CD14-positive monocyte (primary cell): ENCODE measurements around the gene CHPF. TPM values are rescaled to one million over a fixed set of nuclear protein-coding genes. Genes with fewer than 3 reads are reported as not detected.

ENCODE experiments used
- DNase-seq, 3 donors: peaks; one replicate each; pipeline ENCODE4 v3.0.0-alpha.2; 2011 to 2022
- H2AFZ ChIP-seq: 2 replicates; pipeline ENCODE4 v1.6.0; 2012; ENCODE audit warnings: mild to moderate bottlenecking, low read depth, low read length, inconsistent platforms; ENCODE audit not compliant: insufficient read depth, poor library complexity, severe bottlenecking
- H3K27ac ChIP-seq, 2 donors: 1 replicate in 1 of 2; 2 replicates in 1 of 2; pipeline ENCODE4 v1.5.1; 2012 to 2013; ENCODE audit warnings: low read length in 2 of 2, control low read depth in 1 of 2, inconsistent platforms in 1 of 2, low read depth in 1 of 2, mild to moderate bottlenecking in 1 of 2
- H3K27me3 ChIP-seq, 2 donors: one replicate each; pipeline versions ENCODE4 v1.6.0 to v1.6.1; 2011 to 2013; ENCODE audit warnings: low read length in 2 of 2; ENCODE audit not compliant: control insufficient read depth in 2 of 2, insufficient read depth in 2 of 2
- H3K36me3 ChIP-seq, 2 donors: replicated peaks in 1 of 2; 1 replicate in 1 of 2; 2 replicates in 1 of 2; pipeline versions ENCODE4 v1.5.1 to v1.6.1; 2012 to 2013; ENCODE audit warnings: low read length in 2 of 2, control low read depth in 1 of 2, inconsistent platforms in 1 of 2, mild to moderate bottlenecking in 1 of 2; ENCODE audit not compliant: insufficient read depth in 2 of 2, control insufficient read depth in 1 of 2
- H3K4me1 ChIP-seq, 2 donors: 1 replicate in 1 of 2; 2 replicates in 1 of 2; pipeline versions ENCODE4 v1.5.1 to v1.6.1; 2012 to 2013; ENCODE audit warnings: low read length in 2 of 2, control low read depth in 1 of 2, inconsistent platforms in 1 of 2, mild to moderate bottlenecking in 1 of 2, moderate library complexity in 1 of 2; ENCODE audit not compliant: insufficient read depth in 2 of 2, control insufficient read depth in 1 of 2
- H3K4me2 ChIP-seq: replicated peaks from 2 replicates; pipeline ENCODE3; 2012; ENCODE audit warnings: low read length, moderate library complexity, mild to moderate bottlenecking; ENCODE audit not compliant: poor library complexity, severe bottlenecking; ENCODE audit errors: extremely low read depth
- H3K4me3 ChIP-seq, 3 experiments: fragments of 200-600 bp in 1 of 3; sonication (generic) in 1 of 3; replicated peaks in 1 of 3; 1 replicate in 2 of 3; 2 replicates in 1 of 3; pipeline ENCODE4 v1.5.1; 2011 to 2013; ENCODE audit warnings: low read length in 3 of 3, mild to moderate bottlenecking in 3 of 3, control low read depth in 2 of 3, low read depth in 2 of 3, inconsistent platforms in 1 of 3, moderate library complexity in 1 of 3
- H3K79me2 ChIP-seq: 2 replicates; pipeline ENCODE4 v1.6.0; 2012; ENCODE audit warnings: mild to moderate bottlenecking, control low read depth, inconsistent platforms, low read length, moderate library complexity; ENCODE audit not compliant: insufficient read depth
- H3K9ac ChIP-seq: 2 replicates; pipeline ENCODE4 v1.6.0; 2017; ENCODE audit warnings: low read length, mild to moderate bottlenecking; ENCODE audit not compliant: insufficient read depth, poor library complexity, severe bottlenecking
- H3K9me3 ChIP-seq, 2 donors: replicated peaks in 1 of 2; 1 replicate in 1 of 2; 2 replicates in 1 of 2; pipeline versions ENCODE4 v1.5.1 to v1.6.1; 2012 to 2013; ENCODE audit warnings: low read length in 2 of 2, control low read depth in 1 of 2; ENCODE audit not compliant: control insufficient read depth in 1 of 2, insufficient read depth in 1 of 2
- H4K20me1 ChIP-seq: 2 replicates; pipeline ENCODE4 v1.6.0; 2012; ENCODE audit warnings: mild to moderate bottlenecking, low read length, control low read depth, moderate library complexity; ENCODE audit not compliant: insufficient read depth
- H3K27ac Mint-ChIP-seq, 7 donors: one replicate each; pipeline ENCODE4 v1.8.0; 2020; ENCODE audit warnings: mild to moderate bottlenecking in 7 of 7, mixed read lengths in 7 of 7, moderate library complexity in 6 of 7, inconsistent platforms in 2 of 7
- H3K27me3 Mint-ChIP-seq, 3 donors: one replicate each; pipeline ENCODE4 v1.8.0; 2021 to 2022; ENCODE audit warnings: low read depth in 3 of 3, mild to moderate bottlenecking in 3 of 3, mixed read lengths in 3 of 3, moderate library complexity in 3 of 3, inconsistent platforms in 1 of 3
- H3K36me3 Mint-ChIP-seq, 2 donors: one replicate each; pipeline ENCODE4 v1.8.0; 2020; ENCODE audit warnings: mixed read lengths in 2 of 2, inconsistent platforms in 1 of 2, mild to moderate bottlenecking in 1 of 2
- H3K4me1 Mint-ChIP-seq: one replicate; pipeline ENCODE4 v1.8.0; 2020; ENCODE audit warnings: mild to moderate bottlenecking, mixed read lengths
- H3K4me3 Mint-ChIP-seq, 2 donors: one replicate each; pipeline ENCODE4 v1.8.0; 2020; ENCODE audit warnings: mild to moderate bottlenecking in 2 of 2, mixed read lengths in 2 of 2, moderate library complexity in 1 of 2
- H3K9me3 Mint-ChIP-seq, 7 donors: one replicate each; pipeline ENCODE4 v1.8.0; 2020 to 2022; ENCODE audit warnings: mixed read lengths in 7 of 7, mild to moderate bottlenecking in 6 of 7, moderate library complexity in 6 of 7, inconsistent platforms in 2 of 7
- WGBS: methylation state at CpG from one replicate; pipeline ENCODE4 v1.1.5; 2013; ENCODE audit warnings: missing lambda C conversion rate; ENCODE audit not compliant: insufficient coverage; 5-methylcytosine and 5-hydroxymethylcytosine counted together
- intact Hi-C, 2 donors: fragments of 100-400 bp; cut with micrococcal nuclease; formaldehyde crosslinking; loops; one replicate each; pipeline versions ENCODE4 v1.15.0 to v1.15.1; 2023
- polyA plus RNA-seq, 3 donors: library from polyadenylated mRNA; depleted of rRNA in 1 of 3; unstranded in 2 of 3; stranded (reverse) in 1 of 3; fragments of 300-500 nt in 2 of 3; fragments of >200 nt in 1 of 3; fragmentation: Illumina TruSeq in 2 of 3; gene quantifications; 1 replicate in 2 of 3; 2 replicates in 1 of 3; pipeline ENCODE4 v1.2.3, GENCODE V29; 2012 to 2021
- TF ChIP-seq, protein P1 (sequence below): fragments of 200-600 bp; IDR thresholded peaks from one replicate; pipeline ENCODE4 v1.8.0; 2022; ENCODE audit warnings: antibody characterized with exemption, mild to moderate bottlenecking

The CHPF gene
- polyA plus RNA-seq, 3 donors: 0.09 to 0.32 (median 0.09) TPM

DNA sequence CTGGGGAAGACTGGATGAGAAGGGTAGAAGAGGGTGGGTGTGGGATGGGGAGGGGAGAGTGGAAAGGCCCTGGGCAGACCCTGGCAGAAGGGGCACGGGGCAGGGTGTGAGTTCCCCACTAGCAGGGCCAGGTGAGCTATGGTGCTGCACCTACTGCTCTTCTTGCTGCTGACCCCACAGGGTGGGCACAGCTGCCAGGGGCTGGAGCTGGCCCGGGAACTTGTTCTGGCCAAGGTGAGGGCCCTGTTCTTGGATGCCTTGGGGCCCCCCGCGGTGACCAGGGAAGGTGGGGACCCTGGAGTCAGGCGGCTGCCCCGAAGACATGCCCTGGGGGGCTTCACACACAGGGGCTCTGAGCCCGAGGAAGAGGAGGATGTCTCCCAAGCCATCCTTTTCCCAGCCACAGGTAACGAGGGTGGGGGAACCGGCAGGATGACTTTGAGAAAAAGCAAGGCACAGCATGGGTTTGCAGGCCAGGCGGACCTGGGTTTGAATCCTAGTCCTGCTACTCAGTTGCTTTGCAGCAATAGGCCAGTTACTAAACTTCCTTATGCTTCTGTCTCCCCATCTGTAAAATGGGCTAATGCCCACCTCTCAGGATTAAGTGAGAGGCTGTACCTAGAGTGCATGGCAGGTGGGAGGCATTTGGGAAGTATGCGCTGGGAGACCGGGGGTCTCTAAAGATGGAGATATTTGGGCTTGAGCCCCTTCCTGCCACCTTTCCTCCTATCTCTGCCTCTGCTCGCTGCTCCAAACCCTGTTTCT lies 28.8 kb upstream of the CHPF start, which contains the start of gene INHA:
TSS of gene INHA (plus strand) at position 74 of the 765 bp plus-strand sequence. CDS start at position 139, 65 bp downstream.
- H3K9me3 Mint-ChIP-seq: peaks cover 0 to 7% (median 0%) of the 10 kb centered on the region in 7 donors
- intact Hi-C loops: no loop called here
- Histone ChIP-seq H4K20me1 (no peaks in the 10 kb centered on the region), H3K79me2 (no peaks in the 10 kb centered on the region), H3K4me2 (peak within 1 kb of the TSS; percentile 76), H3K4me1 (peaks cover 0 to 15% of the 10 kb centered on the region in 2 donors), H3K27me3 (peaks cover 23 to 46% of the 10 kb centered on the region in 2 donors), H2AFZ (peak within 1 kb of the TSS; percentile 56), H3K27ac (no peak within 1 kb of the TSS), H3K9ac (no peak within 1 kb of the TSS), H3K9me3 (no peaks in the 10 kb centered on the region), H3K36me3 (no peaks in the 10 kb centered on the region), H3K4me3 (peak within 1 kb of the TSS in 2 of 3 experiments; percentile 9 to 57)
- H3K36me3 Mint-ChIP-seq: peaks cover 0 to 7% of the 10 kb centered on the region in 2 donors
- peaks cover 7% of the 10 kb centered on the region for H3K4me1 Mint-ChIP-seq
- H3K27ac Mint-ChIP-seq: peak within 1 kb of the TSS in 1 of 7 donors; percentile 44
- peaks cover 45 to 57% (median 50%) of the 10 kb centered on the region in 3 donors for H3K27me3 Mint-ChIP-seq
- H3K4me3 Mint-ChIP-seq: peak within 1 kb of the TSS in 1 of 2 donors; percentile 61
- TF ChIP-seq, protein P1, sequence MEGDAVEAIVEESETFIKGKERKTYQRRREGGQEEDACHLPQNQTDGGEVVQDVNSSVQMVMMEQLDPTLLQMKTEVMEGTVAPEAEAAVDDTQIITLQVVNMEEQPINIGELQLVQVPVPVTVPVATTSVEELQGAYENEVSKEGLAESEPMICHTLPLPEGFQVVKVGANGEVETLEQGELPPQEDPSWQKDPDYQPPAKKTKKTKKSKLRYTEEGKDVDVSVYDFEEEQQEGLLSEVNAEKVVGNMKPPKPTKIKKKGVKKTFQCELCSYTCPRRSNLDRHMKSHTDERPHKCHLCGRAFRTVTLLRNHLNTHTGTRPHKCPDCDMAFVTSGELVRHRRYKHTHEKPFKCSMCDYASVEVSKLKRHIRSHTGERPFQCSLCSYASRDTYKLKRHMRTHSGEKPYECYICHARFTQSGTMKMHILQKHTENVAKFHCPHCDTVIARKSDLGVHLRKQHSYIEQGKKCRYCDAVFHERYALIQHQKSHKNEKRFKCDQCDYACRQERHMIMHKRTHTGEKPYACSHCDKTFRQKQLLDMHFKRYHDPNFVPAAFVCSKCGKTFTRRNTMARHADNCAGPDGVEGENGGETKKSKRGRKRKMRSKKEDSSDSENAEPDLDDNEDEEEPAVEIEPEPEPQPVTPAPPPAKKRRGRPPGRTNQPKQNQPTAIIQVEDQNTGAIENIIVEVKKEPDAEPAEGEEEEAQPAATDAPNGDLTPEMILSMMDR: no peak
- no peak for DNase-seq
- 80% methylated on average over 6 of the region's 13 CpGs for WGBS

DNA sequence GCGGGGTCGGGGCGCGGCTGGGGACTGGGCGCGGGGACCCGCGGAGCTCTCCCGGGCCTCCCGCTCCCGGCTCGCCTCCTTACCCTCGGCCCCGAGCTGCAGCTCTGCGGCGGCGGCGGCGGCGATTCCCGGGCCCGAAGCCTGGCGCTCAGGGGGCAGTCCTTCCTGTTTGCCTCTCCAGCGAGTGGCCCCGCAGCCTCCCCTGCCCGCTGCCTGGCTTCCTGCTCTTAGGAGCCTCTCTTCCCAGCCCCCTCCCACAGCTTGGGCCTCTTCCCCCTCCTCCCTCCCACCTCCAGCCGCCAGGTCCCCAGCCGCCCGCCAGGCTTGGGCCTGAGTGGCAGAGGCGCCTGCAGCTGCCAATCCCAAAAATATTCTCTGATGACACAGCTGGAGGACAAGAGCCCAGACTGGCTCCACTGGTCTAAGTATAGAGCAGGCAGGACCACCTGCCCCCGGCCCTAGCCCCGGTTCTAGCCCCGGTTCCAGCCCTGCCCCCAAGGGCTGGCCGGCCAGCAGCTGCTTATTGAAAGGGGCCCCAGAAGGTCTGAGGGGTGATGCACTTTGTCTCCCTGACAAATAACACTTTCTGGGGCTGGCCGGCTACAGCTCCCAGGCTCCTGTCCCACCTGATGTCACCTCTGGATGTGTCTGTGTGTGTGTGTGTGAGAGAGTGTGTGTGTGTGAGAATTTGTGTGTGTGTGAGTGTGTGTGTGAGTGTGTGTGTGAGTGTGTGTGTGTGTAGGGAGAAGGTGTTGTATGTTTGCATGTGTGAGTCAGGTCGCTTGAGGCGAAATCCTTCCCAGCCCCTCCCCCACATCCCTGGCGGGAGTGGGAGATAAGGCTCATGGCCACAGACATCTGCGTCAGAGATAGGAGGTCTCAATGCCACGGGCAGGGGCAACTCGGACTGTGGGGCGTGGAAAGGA lies 28.0 kb upstream of the CHPF start, which contains the start of gene OBSL1:
TSS of gene OBSL1 (minus strand) at position 229 of the 926 bp plus-strand sequence. CDS start 307 bp downstream, outside the sequence.
- no peak for DNase-seq
- H3K9me3 Mint-ChIP-seq: peaks cover 0 to 7% (median 0%) of the 10 kb centered on the region in 7 donors
- TF ChIP-seq, protein P1: no peak
- peak within 1 kb of the TSS; percentile 56 for H2AFZ ChIP-seq
- no peak within 1 kb of the TSS for H3K27ac Mint-ChIP-seq
- WGBS: 6% methylated on average over 39 of the region's 42 CpGs
- no peak within 1 kb of the TSS for H3K9ac ChIP-seq
- peaks cover 41 to 56% (median 47%) of the 10 kb centered on the region in 3 donors for H3K27me3 Mint-ChIP-seq
- no peaks in the 10 kb centered on the region for H3K79me2 ChIP-seq
- H3K4me1 Mint-ChIP-seq: peaks cover 7% of the 10 kb centered on the region
- peak within 1 kb of the TSS in 2 of 3 experiments; percentile 19 to 57 for H3K4me3 ChIP-seq
- peaks cover 0 to 7% of the 10 kb centered on the region in 2 donors for H3K36me3 Mint-ChIP-seq
- no peaks in the 10 kb centered on the region for H3K9me3 ChIP-seq
- H3K27ac ChIP-seq: no peak within 1 kb of the TSS
- H3K36me3 ChIP-seq: no peaks in the 10 kb centered on the region
- peaks cover 0 to 15% of the 10 kb centered on the region in 2 donors for H3K4me1 ChIP-seq
- peak within 1 kb of the TSS; percentile 76 for H3K4me2 ChIP-seq
- peaks cover 23 to 43% of the 10 kb centered on the region in 2 donors for H3K27me3 ChIP-seq
- H4K20me1 ChIP-seq: no peaks in the 10 kb centered on the region
- intact Hi-C loops: no loop called here
- H3K4me3 Mint-ChIP-seq: peak within 1 kb of the TSS; percentile 60 to 78
